22Rv1 (cell line): Measurements from ENCODE around the gene LRCH1.

Experiments used
- ZFX ChIP-seq: fragments of 450-650 bp; IDR thresholded peaks from 2 replicates; pipeline ENCODE4 v1.6.1; 2017; ENCODE audit warnings: antibody characterized with exemption, borderline replicate concordance
- TF ChIP-seq, protein P1 (sequence below): fragments of 450-650 bp; IDR thresholded peaks from 2 replicates; pipeline ENCODE4 v1.5.1; 2017; ENCODE audit warnings: mild to moderate bottlenecking

DNA sequence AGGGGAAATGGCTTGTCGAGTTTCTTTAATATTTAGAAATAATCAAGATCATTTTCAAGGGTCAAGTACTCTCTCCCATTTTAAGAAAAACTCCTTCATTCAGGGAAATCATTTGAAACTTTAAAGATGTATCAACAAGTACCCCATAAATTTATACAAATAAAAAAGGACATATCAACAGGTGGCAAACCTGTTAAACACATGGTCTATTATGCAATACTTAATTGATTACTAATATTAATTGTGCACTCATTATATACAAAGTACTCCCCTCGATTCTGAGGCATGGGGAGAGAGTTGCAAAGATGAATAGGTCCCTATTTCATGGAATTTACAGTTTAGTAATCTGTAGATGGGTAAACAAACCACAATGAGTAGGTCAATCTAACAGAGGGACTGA lies 2.1 kb upstream of the LRCH1 start:
- TF ChIP-seq, protein P1, sequence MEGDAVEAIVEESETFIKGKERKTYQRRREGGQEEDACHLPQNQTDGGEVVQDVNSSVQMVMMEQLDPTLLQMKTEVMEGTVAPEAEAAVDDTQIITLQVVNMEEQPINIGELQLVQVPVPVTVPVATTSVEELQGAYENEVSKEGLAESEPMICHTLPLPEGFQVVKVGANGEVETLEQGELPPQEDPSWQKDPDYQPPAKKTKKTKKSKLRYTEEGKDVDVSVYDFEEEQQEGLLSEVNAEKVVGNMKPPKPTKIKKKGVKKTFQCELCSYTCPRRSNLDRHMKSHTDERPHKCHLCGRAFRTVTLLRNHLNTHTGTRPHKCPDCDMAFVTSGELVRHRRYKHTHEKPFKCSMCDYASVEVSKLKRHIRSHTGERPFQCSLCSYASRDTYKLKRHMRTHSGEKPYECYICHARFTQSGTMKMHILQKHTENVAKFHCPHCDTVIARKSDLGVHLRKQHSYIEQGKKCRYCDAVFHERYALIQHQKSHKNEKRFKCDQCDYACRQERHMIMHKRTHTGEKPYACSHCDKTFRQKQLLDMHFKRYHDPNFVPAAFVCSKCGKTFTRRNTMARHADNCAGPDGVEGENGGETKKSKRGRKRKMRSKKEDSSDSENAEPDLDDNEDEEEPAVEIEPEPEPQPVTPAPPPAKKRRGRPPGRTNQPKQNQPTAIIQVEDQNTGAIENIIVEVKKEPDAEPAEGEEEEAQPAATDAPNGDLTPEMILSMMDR: no peak
- no peak for TF ChIP-seq ZFX
